Activated CD4-positive, alpha-beta T cell treated with anti-CD3 and anti-CD28 coated beads for 36 hours (primary cell): Measurements from ENCODE around the gene C12orf50. TPM values are rescaled to one million over a fixed set of nuclear protein-coding genes. Genes with fewer than 3 reads are reported as not detected.
"Not testable (repeated sequence)": the region's sequence is repeated elsewhere in the genome, so short reads cannot be mapped to it uniquely, and the experiment has no call there.

Experiments
- ATAC-seq: fragments of 200-7000 bp; cut with Tn5 transposase; one replicate; pipeline ENCODE4 v1.10.0; 2021; ENCODE audit warnings: mild to moderate bottlenecking, moderate library complexity
- CTCF ChIA-PET: fragments of 350-600 bp; sonication (Branson Sonifier 250); formaldehyde crosslinking; loops from one replicate; lab custom pipeline; 2021; ENCODE audit warnings: antibody characterized with exemption; lab: Charles Lee
- POLR2A ChIA-PET: fragments of 350-600 bp; sonication (Branson Sonifier 250); formaldehyde crosslinking; loops from one replicate; lab custom pipeline; 2021; ENCODE audit warnings: antibody characterized with exemption, inconsistent platforms; lab: Charles Lee
- DNase-seq: peaks from one replicate; pipeline ENCODE4 v3.0.0-alpha.2; 2020
- H3K27ac Mint-ChIP-seq: one replicate; pipeline ENCODE4 v1.8.0; 2021; ENCODE audit warnings: mixed read lengths
- H3K27me3 Mint-ChIP-seq: one replicate; pipeline ENCODE4 v1.8.0; 2021; ENCODE audit warnings: mixed read lengths
- H3K36me3 Mint-ChIP-seq: one replicate; pipeline ENCODE4 v1.8.0; 2021; ENCODE audit warnings: low read depth, mixed read lengths
- H3K4me1 Mint-ChIP-seq: one replicate; pipeline ENCODE4 v1.8.0; 2021; ENCODE audit warnings: mixed read lengths
- H3K4me3 Mint-ChIP-seq: one replicate; pipeline ENCODE4 v1.8.0; 2021; ENCODE audit warnings: mild to moderate bottlenecking, moderate library complexity, mixed read lengths
- H3K9me3 Mint-ChIP-seq: one replicate; pipeline ENCODE4 v1.8.0; 2021; ENCODE audit warnings: low read depth, mixed read lengths
- intact Hi-C, 2 experiments: fragments of 100-400 bp; cut with DNase I in 1 of 2; cut with micrococcal nuclease in 1 of 2; formaldehyde crosslinking; loops; one replicate each; pipeline versions ENCODE4 v1.14.2 to v1.15.1; 2022 to 2024; cut with DNase I, micrococcal nuclease
- total RNA-seq, 2 experiments: library from RNA; stranded (reverse); gene quantifications; one replicate each; pipeline ENCODE4 v1.2.3, GENCODE V29; 2021

C12orf50 gene
- total RNA-seq, 2 experiments from 2014 or later, result 0.11 TPM

DNA sequence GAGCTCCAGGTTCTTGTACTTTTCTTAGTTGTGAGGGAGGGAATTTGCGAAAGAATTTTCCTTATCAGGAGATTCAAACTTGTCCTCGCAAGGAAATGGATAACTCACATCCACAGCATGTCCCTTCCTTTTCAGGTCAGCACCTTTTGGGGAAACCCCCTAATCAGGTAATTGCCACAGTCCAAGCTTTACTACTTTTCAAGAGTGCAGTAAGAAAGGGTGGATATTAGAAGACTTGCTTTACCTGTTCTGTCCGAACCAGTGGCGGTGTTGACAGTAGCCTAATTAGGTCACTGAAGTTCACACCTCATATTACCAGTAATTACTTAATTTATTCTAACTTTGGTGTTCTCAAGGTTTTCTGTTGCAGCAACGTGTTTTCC lies 6.7 kb upstream of the C12orf50 start:
- H3K4me3 Mint-ChIP-seq, result peak overlapping the region; percentile 82
- peaks cover 5% of the 10 kb centered on the region for H3K9me3 Mint-ChIP-seq
- H3K36me3 Mint-ChIP-seq, result peaks cover 26% of the 10 kb centered on the region
- peak; percentile 5 for ATAC-seq
- H3K27me3 Mint-ChIP-seq, result no peaks in the 10 kb centered on the region
- no peak for DNase-seq
- intact Hi-C loops, result loop anchor here (1.0 to 5.0 kb wide), 3 partner anchors 106 to 1316 kb away; partner anchors contain the start of genes CEP290 (in 2 of the 2), TMTC3 (in 2 of the 2) and DUSP6 (in 1 of the 2)
- ChIA-PET CTCF (interaction anchor here (0.8 kb wide), 1 partner anchor 1274 kb away, joined by 4 read pairs; no protein-coding TSS in a partner anchor), POLR2A (no interaction called here)
- peak overlapping the region; percentile 90 for H3K27ac Mint-ChIP-seq
- peaks cover 54% of the 10 kb centered on the region for H3K4me1 Mint-ChIP-seq

DNA sequence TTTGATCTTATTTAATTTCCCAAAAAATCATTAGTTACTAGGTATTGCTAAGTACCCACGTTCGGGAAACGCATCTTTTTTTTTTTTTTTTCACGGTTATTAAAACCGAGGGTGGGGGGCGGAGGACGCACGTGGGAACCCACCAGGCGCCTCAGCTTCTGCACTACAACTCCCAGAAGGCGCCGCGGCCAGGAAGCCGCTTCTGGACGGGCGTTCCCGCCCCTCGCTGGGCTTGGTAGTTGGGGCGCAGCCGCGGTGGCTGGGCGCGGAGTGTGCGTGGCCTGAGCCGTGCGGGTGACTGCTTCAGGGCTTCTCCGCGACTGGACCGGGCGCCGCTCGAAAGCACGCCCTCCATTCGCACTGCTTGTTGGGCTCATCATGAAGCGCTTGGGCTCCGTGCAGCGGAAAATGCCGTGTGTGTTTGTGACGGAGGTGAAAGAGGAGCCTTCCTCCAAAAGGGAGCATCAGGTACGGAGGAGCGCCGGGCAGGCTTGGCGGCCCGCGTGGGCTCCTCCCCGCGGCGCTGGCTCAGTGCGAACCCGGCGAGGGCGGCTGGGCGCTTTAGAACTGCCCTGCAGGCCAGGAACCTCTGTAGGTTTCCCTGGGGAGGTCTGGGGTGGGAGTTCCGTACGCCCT lies 6.2 kb upstream of the C12orf50 start:
- Mint-ChIP-seq H3K4me3 (peak overlapping the region; percentile 82), H3K36me3 (peaks cover 23% of the 10 kb centered on the region), H3K27me3 (no peaks in the 10 kb centered on the region), H3K9me3 (peaks cover 5% of the 10 kb centered on the region), H3K27ac (peak overlapping the region; percentile 90), H3K4me1 (peaks cover 54% of the 10 kb centered on the region)
- CTCF ChIA-PET, result no interaction called here
- intact Hi-C loops, result loop anchor here (1.0 to 5.0 kb wide), 3 partner anchors 107 to 1317 kb away; partner anchors contain the start of genes CEP290 (in 2 of the 2), TMTC3 (in 2 of the 2) and DUSP6 (in 1 of the 2)
- ATAC-seq (peak; percentile 98), DNase-seq (peak; percentile 94)
- POLR2A ChIA-PET, result no interaction called here

DNA sequence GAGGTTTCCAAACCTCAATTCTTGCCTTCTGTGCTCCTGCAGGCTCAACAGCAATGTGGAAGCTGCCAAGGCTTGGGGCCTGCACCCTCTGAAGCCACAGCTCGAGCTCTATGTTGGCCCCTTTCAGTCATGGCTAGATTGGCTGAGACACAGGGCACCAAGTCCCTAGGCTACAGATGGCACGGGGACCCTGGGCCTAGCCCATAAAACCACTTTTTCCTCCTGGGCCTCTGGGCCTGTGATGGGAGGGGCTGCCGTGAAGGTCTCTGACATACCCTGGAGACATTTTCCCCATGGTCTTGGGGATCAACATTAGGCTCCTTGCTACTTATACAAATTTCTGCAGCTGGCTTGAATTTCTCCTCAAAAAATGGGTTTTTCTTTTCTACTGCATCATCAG lies 2.0 kb upstream of the C12orf50 start:
- intact Hi-C loops, POLR2A ChIA-PET, ATAC-seq, H3K36me3 Mint-ChIP-seq, H3K27me3 Mint-ChIP-seq, H3K27ac Mint-ChIP-seq, H3K4me3 Mint-ChIP-seq, H3K9me3 Mint-ChIP-seq, DNase-seq: not testable (repeated sequence)
- peaks cover 18% of the 10 kb centered on the region for H3K4me1 Mint-ChIP-seq
- CTCF ChIA-PET, result interaction anchor here (1.2 kb wide), 1 partner anchor 11 kb away, joined by 4 read pairs; no protein-coding TSS in a partner anchor

DNA sequence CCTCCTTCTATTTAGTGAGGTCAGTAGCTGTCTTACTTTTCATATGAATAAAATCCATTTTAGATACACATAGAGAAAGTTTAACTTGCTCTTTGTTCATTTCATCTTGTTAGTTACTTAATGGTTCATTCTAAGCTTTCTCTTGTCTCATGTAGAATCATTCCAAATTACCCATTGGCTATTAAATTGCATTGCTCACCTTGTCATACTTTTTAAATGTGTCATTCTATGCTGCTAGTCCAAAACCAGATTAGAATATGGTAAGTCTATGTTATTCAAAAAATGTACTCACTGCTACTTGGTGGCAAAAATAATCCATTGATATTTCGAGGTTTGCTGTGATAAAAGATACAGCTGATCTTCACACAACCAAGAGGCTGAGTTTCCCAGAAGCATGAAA lies 3.0 kb downstream of the C12orf50 start:
- CTCF ChIA-PET, result no interaction called here
- Mint-ChIP-seq H3K27ac (no peak overlapping the region), H3K9me3 (no peaks in the 10 kb centered on the region), H3K4me1 (no peaks in the 10 kb centered on the region), H3K4me3 (no peak overlapping the region), H3K27me3 (no peaks in the 10 kb centered on the region), H3K36me3 (no peaks in the 10 kb centered on the region)
- DNase-seq (no peak), ATAC-seq (no peak)
- POLR2A ChIA-PET, result no interaction called here
- intact Hi-C loops, result no loop called here

DNA sequence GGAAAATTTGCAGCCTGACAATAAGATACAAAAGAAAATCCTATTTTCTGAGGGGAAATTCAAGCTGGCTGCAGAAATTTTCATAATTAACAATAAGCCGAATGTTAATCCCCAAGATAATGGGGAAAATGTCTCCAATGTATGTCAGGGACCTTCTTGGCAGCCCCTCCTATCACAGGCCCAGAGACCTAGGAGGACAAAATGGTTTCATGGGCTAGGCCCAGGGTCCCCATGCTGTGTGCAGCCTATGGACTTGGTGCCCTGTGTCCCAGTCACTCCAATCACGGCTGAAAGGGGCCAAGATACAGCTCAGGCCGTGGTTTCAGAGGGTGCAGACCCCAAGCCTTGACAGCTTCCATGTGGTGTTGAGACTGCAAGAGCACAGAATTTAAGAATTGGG lies 11.2 kb downstream of the C12orf50 start:
- Mint-ChIP-seq H3K4me1 (no peaks in the 10 kb centered on the region), H3K9me3 (peaks cover 2% of the 10 kb centered on the region), H3K27ac (no peak overlapping the region), H3K27me3 (peaks cover 6% of the 10 kb centered on the region), H3K36me3 (no peaks in the 10 kb centered on the region), H3K4me3 (no peak overlapping the region)
- ATAC-seq, result no peak
- ChIA-PET CTCF (no interaction called here), POLR2A (no interaction called here)
- intact Hi-C loops, result no loop called here
- no peak for DNase-seq

DNA sequence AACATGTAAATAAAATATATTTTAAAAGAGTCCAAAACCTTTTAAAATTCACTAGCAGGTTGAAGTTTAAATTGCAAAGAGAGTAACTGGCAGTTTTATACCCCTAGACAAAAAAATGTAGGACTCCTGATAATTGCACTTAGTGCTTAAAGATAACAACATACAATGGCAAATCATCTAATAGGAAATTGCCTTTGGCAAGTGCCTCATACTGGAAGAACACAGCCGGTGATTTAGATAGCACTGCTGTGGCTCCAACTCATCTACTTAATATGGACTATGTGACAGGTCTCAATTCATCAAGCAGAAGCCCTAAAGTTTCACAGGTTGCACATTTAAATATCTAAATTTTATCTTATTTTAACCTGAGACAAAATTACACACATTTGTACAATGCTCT lies 13.4 kb downstream of the C12orf50 start:
- peaks cover 6% of the 10 kb centered on the region for H3K27me3 Mint-ChIP-seq
- H3K4me3 Mint-ChIP-seq, result no peak overlapping the region
- H3K4me1 Mint-ChIP-seq, result no peaks in the 10 kb centered on the region
- H3K27ac Mint-ChIP-seq, result no peak overlapping the region
- DNase-seq, result no peak
- ATAC-seq, result no peak
- intact Hi-C loops, result no loop called here
- ChIA-PET CTCF (no interaction called here), POLR2A (no interaction called here)
- H3K36me3 Mint-ChIP-seq, result no peaks in the 10 kb centered on the region
- H3K9me3 Mint-ChIP-seq, result peaks cover 2% of the 10 kb centered on the region

DNA sequence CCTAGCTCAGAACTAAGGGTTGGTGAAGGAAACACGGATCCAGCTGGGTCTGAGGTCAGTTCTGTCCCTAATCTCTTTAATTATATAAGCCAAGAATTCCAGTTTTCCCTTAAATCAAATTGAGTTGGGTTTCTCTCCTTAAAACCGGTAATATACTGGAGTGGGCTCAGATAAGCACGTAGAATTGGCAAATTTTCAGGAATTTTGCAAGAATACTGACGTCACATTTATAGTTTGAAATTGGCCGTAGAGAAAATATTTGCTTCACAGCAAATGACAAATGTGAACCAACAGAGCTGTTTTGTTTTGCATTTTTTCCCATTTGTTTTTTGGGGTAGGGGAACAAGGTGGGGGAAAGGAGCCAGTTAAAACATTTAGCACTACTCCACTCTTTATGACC lies 17.4 kb downstream of the C12orf50 start:
- no peak overlapping the region for H3K27ac Mint-ChIP-seq
- ChIA-PET CTCF (no interaction called here), POLR2A (no interaction called here)
- H3K9me3 Mint-ChIP-seq, result no peaks in the 10 kb centered on the region
- no peak for ATAC-seq
- H3K4me3 Mint-ChIP-seq, result no peak overlapping the region
- no peak for DNase-seq
- no peaks in the 10 kb centered on the region for H3K36me3 Mint-ChIP-seq
- intact Hi-C loops, result no loop called here
- H3K27me3 Mint-ChIP-seq, result peaks cover 7% of the 10 kb centered on the region
- no peaks in the 10 kb centered on the region for H3K4me1 Mint-ChIP-seq

DNA sequence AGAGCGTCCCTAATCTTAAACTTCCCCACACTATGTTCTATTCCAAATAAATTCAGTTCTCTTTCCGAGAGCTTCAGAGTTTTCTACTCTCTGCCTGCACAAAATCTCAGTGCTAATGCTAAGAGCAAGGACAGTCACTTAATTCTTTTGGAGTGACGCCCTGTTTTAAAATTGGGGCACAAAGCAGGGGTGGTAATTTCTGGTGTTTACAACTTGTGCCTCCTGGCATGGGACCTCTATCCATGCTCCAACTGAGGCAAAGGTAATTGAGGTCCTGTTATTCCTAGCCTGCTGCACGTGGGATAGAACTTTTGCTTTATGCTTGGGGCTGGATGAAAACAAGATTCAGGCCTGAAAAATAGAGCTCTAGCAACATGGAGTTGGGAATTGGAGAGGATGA lies 22.9 kb downstream of the C12orf50 start:
- Mint-ChIP-seq H3K4me1 (no peaks in the 10 kb centered on the region), H3K9me3 (peaks cover 3% of the 10 kb centered on the region), H3K27ac (no peak overlapping the region), H3K27me3 (peaks cover 5% of the 10 kb centered on the region), H3K36me3 (no peaks in the 10 kb centered on the region), H3K4me3 (no peak overlapping the region)
- ChIA-PET CTCF (no interaction called here), POLR2A (no interaction called here)
- ATAC-seq (no peak), DNase-seq (no peak)
- intact Hi-C loops, result no loop called here

DNA sequence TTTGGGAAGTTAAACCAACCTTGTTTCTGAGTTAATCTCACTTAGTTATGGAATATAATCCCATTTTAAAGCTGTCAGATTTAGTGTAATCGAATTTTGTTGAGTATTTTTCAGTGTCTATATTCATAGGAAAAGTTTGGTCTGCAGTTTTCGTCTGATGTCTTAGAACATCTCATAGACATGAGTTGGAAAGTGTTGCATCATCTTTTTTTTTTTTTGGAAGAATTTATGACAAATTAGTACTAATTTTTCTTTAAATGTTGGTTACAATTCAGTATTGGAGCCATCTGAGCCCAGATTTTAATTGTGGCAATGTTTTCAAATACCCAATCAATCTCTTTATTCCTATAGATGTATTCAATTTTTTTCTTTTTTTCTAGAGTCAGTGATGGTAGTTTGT lies 27.9 kb downstream of the C12orf50 start:
- peaks cover 3% of the 10 kb centered on the region for H3K9me3 Mint-ChIP-seq
- no peaks in the 10 kb centered on the region for H3K4me1 Mint-ChIP-seq
- POLR2A ChIA-PET, result no interaction called here
- ATAC-seq (no peak), DNase-seq (no peak)
- no peak overlapping the region for H3K27ac Mint-ChIP-seq
- CTCF ChIA-PET, result no interaction called here
- peaks cover 10% of the 10 kb centered on the region for H3K27me3 Mint-ChIP-seq
- intact Hi-C loops, result no loop called here
- H3K4me3 Mint-ChIP-seq, result no peak overlapping the region
- no peaks in the 10 kb centered on the region for H3K36me3 Mint-ChIP-seq

DNA sequence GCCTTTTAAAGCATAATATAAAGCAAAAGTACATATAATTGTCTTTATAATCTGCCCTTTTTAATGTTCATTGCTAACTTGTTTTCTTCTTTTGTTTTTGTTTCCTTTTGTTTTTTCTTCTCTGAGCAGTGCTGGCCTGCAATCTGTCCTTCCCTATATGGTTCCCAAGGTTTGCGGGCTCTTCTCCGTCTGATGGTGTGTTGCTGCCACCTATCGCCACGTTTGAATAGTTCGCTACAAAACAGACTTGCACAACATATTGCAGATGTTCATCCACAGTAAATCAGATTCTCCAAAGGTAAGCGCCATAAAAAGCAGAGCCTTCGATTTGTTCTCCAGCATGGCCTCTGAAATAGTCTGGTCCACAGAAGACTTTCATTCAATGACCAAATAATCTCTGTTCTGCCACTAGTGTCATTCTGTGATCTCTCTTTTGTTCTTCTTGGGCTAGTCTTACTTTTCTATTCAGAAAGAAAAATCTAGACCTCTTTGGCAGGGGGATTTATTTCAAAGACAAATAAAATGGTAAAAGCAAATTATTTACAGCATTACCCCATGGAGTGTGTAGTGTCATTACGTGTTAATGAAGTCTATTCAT lies 33.5 kb downstream of the C12orf50 start:
- no peaks in the 10 kb centered on the region for H3K9me3 Mint-ChIP-seq
- H3K36me3 Mint-ChIP-seq, result no peaks in the 10 kb centered on the region
- peaks cover 10% of the 10 kb centered on the region for H3K27me3 Mint-ChIP-seq
- DNase-seq (peak; percentile 70), ATAC-seq (peak; percentile 77)
- ChIA-PET POLR2A (no interaction called here), CTCF (no interaction called here)
- H3K27ac Mint-ChIP-seq, result no peak overlapping the region
- no peak overlapping the region for H3K4me3 Mint-ChIP-seq
- intact Hi-C loops, result no loop called here
- no peaks in the 10 kb centered on the region for H3K4me1 Mint-ChIP-seq

DNA sequence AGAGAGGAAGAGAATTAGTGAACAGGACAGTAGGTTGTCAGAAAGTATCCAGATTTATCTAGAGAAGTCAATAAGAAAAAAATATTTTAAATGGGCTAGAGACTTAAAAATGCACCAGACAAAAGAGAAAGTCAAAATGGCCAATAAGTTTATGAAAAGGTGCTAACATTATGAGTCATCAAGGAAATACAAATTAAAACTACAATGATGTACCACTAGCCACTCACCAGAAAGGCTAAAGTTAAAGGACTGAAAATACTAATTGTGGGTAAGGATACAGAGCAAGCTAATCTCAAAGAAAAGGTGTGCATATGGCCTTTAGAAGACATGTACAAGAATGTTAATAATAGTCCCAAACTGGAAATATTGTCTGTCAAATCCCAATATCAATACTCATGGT lies 37.7 kb downstream of the C12orf50 start:
- intact Hi-C loops, result no loop called here
- H3K4me1 Mint-ChIP-seq, result no peaks in the 10 kb centered on the region
- H3K27me3 Mint-ChIP-seq, result peaks cover 3% of the 10 kb centered on the region
- H3K27ac Mint-ChIP-seq, result no peak overlapping the region
- ATAC-seq, result no peak
- POLR2A ChIA-PET, result no interaction called here
- H3K4me3 Mint-ChIP-seq, result no peak overlapping the region
- no peaks in the 10 kb centered on the region for H3K36me3 Mint-ChIP-seq
- CTCF ChIA-PET, result no interaction called here
- H3K9me3 Mint-ChIP-seq, result no peaks in the 10 kb centered on the region
- DNase-seq, result no peak

DNA sequence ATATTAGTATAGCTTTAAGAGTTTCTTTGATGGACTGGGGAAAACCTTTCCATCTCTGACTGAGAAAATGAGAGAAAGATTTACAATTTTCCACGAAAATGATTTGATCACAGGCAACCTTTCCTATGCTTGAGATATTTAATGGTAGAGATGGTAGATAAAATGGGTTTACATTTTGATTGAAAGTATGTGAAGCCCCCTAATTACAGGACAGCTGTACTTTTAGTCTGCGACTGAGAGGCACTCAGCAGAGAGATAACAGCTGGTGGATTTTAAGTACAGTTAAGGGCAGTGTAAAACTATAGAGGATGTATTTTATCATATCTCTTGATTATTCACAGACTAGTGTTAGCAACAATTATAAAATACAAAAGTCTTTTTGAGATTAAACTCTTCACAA lies 40.7 kb downstream of the C12orf50 start:
- ChIA-PET POLR2A (no interaction called here), CTCF (interaction anchor here (1.0 kb wide), 1 partner anchor 9 kb away, joined by 3 read pairs; no protein-coding TSS in a partner anchor)
- Mint-ChIP-seq H3K27ac (no peak overlapping the region), H3K4me1 (no peaks in the 10 kb centered on the region), H3K9me3 (no peaks in the 10 kb centered on the region), H3K36me3 (no peaks in the 10 kb centered on the region), H3K4me3 (no peak overlapping the region), H3K27me3 (peaks cover 2% of the 10 kb centered on the region)
- ATAC-seq (no peak), DNase-seq (no peak)
- intact Hi-C loops, result no loop called here
